NCI-H82 treated with DMSO at 0.1 percent for 48 hours (cell line): ENCODE measurements around the gene HIC2.
"Not testable (repeated sequence)": the region's sequence is repeated elsewhere in the genome, so short reads cannot be mapped to it uniquely, and the experiment has no call there.

Experiments used
- DNase-seq: peaks from one replicate; lab custom pipeline; 2025; ENCODE audit not compliant: unreplicated experiment; lab: John Stamatoyannopoulos, UW

HIC2 gene

GRCh38 chr22:21449531-21450319, 32.6 kb downstream of the HIC2 start:
- DNase-seq, result no peak

- DNase-seq, result no peak
Measured at GRCh38 chr22:21450320-21450831, 33.2 kb downstream of the HIC2 start.

GRCh38 chr22:21450858-21451353, 33.7 kb downstream of the HIC2 start:
- DNase-seq, result no peak

- DNase-seq, result no peak
Measured at GRCh38 chr22:21451545-21452520, 34.7 kb downstream of the HIC2 start.

- not testable (repeated sequence) for DNase-seq
Measured at GRCh38 chr22:21452666-21453065, 35.5 kb downstream of the HIC2 start.

GRCh38 chr22:21454998-21455333, 37.8 kb downstream of the HIC2 start:
- not testable (repeated sequence) for DNase-seq

- DNase-seq, result no peak
Measured at GRCh38 chr22:21455334-21456089, 38.3 kb downstream of the HIC2 start.

- DNase-seq, result no peak
Measured at GRCh38 chr22:21457023-21457787, 40.0 kb downstream of the HIC2 start.

- DNase-seq, result not testable (repeated sequence)
Measured at GRCh38 chr22:21462672-21463071, 45.5 kb downstream of the HIC2 start.

GRCh38 chr22:21467337-21468193, 50.4 kb downstream of the HIC2 start, which contains the start of gene TMEM191C:
Gene TMEM191C, plus strand, starts transcription at chr22:21467387. Its CDS starts 73 bp downstream, at chr22:21467460.
- DNase-seq, result not testable (repeated sequence)

- DNase-seq, result not testable (repeated sequence)
Measured at GRCh38 chr22:21468194-21469096, 51.3 kb downstream of the HIC2 start.

- DNase-seq, result not testable (repeated sequence)
Measured at GRCh38 chr22:21469097-21469994, 52.2 kb downstream of the HIC2 start.

GRCh38 chr22:21472984-21473383, 55.8 kb downstream of the HIC2 start:
- DNase-seq, result not testable (repeated sequence)

- not testable (repeated sequence) for DNase-seq
Measured at GRCh38 chr22:21473664-21474063, 56.5 kb downstream of the HIC2 start.

GRCh38 chr22:21484039-21484438, 66.9 kb downstream of the HIC2 start:
- DNase-seq, result not testable (repeated sequence)

- not testable (repeated sequence) for DNase-seq
Measured at GRCh38 chr22:21487723-21488122, 70.6 kb downstream of the HIC2 start.

GRCh38 chr22:21489149-21489680, 72.0 kb downstream of the HIC2 start:
- not testable (repeated sequence) for DNase-seq
